Muscle layer of duodenum (tissue), 2 donors: Measurements from ENCODE around the gene MORN3.

Source experiments
- H3K27ac ChIP-seq: one replicate; pipeline ENCODE4 v1.7.0; 2013; ENCODE audit warnings: mild to moderate bottlenecking, low read length
- H3K27me3 ChIP-seq: one replicate; pipeline ENCODE4 v1.7.0; 2013; ENCODE audit warnings: low read depth, mild to moderate bottlenecking, control low read depth, low read length
- H3K36me3 ChIP-seq, 2 donors: one replicate each; pipeline ENCODE4 v1.7.0; 2013; ENCODE audit warnings: low read length in 2 of 2, control low read depth in 1 of 2, mild to moderate bottlenecking in 1 of 2; ENCODE audit not compliant: insufficient read depth in 2 of 2, control insufficient read depth in 1 of 2
- H3K4me1 ChIP-seq, 2 donors: one replicate each; pipeline ENCODE4 v1.7.0; 2013; ENCODE audit warnings: low read length in 2 of 2, mild to moderate bottlenecking in 2 of 2, control low read depth in 1 of 2, moderate library complexity in 1 of 2; ENCODE audit not compliant: insufficient read depth in 2 of 2, control insufficient read depth in 1 of 2
- H3K4me3 ChIP-seq, 2 donors: one replicate each; pipeline ENCODE4 v1.7.0; 2013; ENCODE audit warnings: low read length in 2 of 2, low read depth in 1 of 2, mild to moderate bottlenecking in 1 of 2
- H3K9me3 ChIP-seq, 2 donors: one replicate each; pipeline ENCODE4 v1.7.0; 2013; ENCODE audit warnings: low read length in 2 of 2, control low read depth in 1 of 2, mild to moderate bottlenecking in 1 of 2; ENCODE audit not compliant: control insufficient read depth in 1 of 2
- donor health status: healthy.

The MORN3 gene

GRCh38 chr12:121613462-121613861 lies 56.0 kb downstream of the MORN3 start:
- H3K9me3 ChIP-seq: no peaks in the 10 kb centered on the region
- no peak overlapping the region for H3K27ac ChIP-seq
- H3K27me3 ChIP-seq: no peaks in the 10 kb centered on the region
- peaks cover 10 to 12% of the 10 kb centered on the region in 2 donors for H3K4me1 ChIP-seq
- no peak overlapping the region for H3K4me3 ChIP-seq
- H3K36me3 ChIP-seq: no peaks in the 10 kb centered on the region

- Histone ChIP-seq H3K4me1 (peaks cover 10 to 12% of the 10 kb centered on the region in 2 donors), H3K36me3 (no peaks in the 10 kb centered on the region), H3K9me3 (no peaks in the 10 kb centered on the region), H3K27me3 (no peaks in the 10 kb centered on the region), H3K27ac (peak overlapping the region; percentile 61), H3K4me3 (no peak overlapping the region)
These were observed 58.1 kb downstream of the MORN3 start for GRCh38 chr12:121611306-121611705.

- no peaks in the 10 kb centered on the region for H3K9me3 ChIP-seq
- H3K4me1 ChIP-seq: peaks cover 10 to 12% of the 10 kb centered on the region in 2 donors
- peak overlapping the region; percentile 61 for H3K27ac ChIP-seq
- no peak overlapping the region for H3K4me3 ChIP-seq
- H3K27me3 ChIP-seq: no peaks in the 10 kb centered on the region
- H3K36me3 ChIP-seq: no peaks in the 10 kb centered on the region
These were observed 59.0 kb downstream of the MORN3 start for GRCh38 chr12:121610239-121611149.

- H3K27me3 ChIP-seq: no peaks in the 10 kb centered on the region
These were observed 61.2 kb downstream of the MORN3 start for GRCh38 chr12:121608301-121608700.

GRCh38 chr12:121603581-121603980 lies 65.9 kb downstream of the MORN3 start:
- Histone ChIP-seq H3K27ac (no peak overlapping the region), H3K27me3 (no peaks in the 10 kb centered on the region), H3K36me3 (no peaks in the 10 kb centered on the region), H3K4me1 (no peaks in the 10 kb centered on the region), H3K9me3 (no peaks in the 10 kb centered on the region), H3K4me3 (no peak overlapping the region)

More at GRCh38 chr12:121608301-121608700, 61.2 kb downstream of the MORN3 start:
- Histone ChIP-seq H3K36me3 (no peaks in the 10 kb centered on the region), H3K4me1 (peaks cover 10 to 12% of the 10 kb centered on the region in 2 donors), H3K27ac (no peak overlapping the region), H3K9me3 (no peaks in the 10 kb centered on the region), H3K4me3 (no peak overlapping the region)

- H3K27ac ChIP-seq: no peak overlapping the region
- H3K4me1 ChIP-seq: no peaks in the 10 kb centered on the region
- H3K27me3 ChIP-seq: no peaks in the 10 kb centered on the region
- H3K4me3 ChIP-seq: no peak overlapping the region
- H3K36me3 ChIP-seq: no peaks in the 10 kb centered on the region
- H3K9me3 ChIP-seq: no peaks in the 10 kb centered on the region
These were observed 66.7 kb downstream of the MORN3 start for GRCh38 chr12:121602766-121603165.

GRCh38 chr12:121600702-121601336 lies 68.6 kb downstream of the MORN3 start:
- no peak overlapping the region for H3K4me3 ChIP-seq
- H3K9me3 ChIP-seq: no peaks in the 10 kb centered on the region
- no peaks in the 10 kb centered on the region for H3K36me3 ChIP-seq
- no peaks in the 10 kb centered on the region for H3K4me1 ChIP-seq
- no peak overlapping the region for H3K27ac ChIP-seq
- H3K27me3 ChIP-seq: no peaks in the 10 kb centered on the region
